Glutamatergic neuron (in vitro differentiated cells): Measurements from ENCODE around the gene KCNN3. TPM values are rescaled to one million over a fixed set of nuclear protein-coding genes. Genes with fewer than 3 reads are reported as not detected.

Experiments
- DNase-seq: peaks from one replicate; pipeline ENCODE4 v3.0.0; 2022
- H3K27ac Mint-ChIP-seq: one replicate; pipeline ENCODE4 v1.8.0; 2020; ENCODE audit warnings: mild to moderate bottlenecking, mixed read lengths, inconsistent platforms; ENCODE audit not compliant: unreplicated experiment
- H3K27me3 Mint-ChIP-seq: one replicate; pipeline ENCODE4 v1.8.0; 2020; ENCODE audit warnings: mild to moderate bottlenecking, moderate library complexity, mixed read lengths, inconsistent platforms; ENCODE audit not compliant: unreplicated experiment
- H3K36me3 Mint-ChIP-seq: one replicate; pipeline ENCODE4 v1.8.0; 2020; ENCODE audit warnings: mild to moderate bottlenecking, mixed read lengths, inconsistent platforms; ENCODE audit not compliant: unreplicated experiment
- H3K4me1 Mint-ChIP-seq: one replicate; pipeline ENCODE4 v1.8.0; 2020; ENCODE audit warnings: mild to moderate bottlenecking, low read depth, mixed read lengths, inconsistent platforms; ENCODE audit not compliant: unreplicated experiment
- H3K4me3 Mint-ChIP-seq: one replicate; pipeline ENCODE4 v1.8.0; 2020; ENCODE audit warnings: mild to moderate bottlenecking, mixed read lengths, inconsistent platforms; ENCODE audit not compliant: unreplicated experiment
- H3K9me3 Mint-ChIP-seq: one replicate; pipeline ENCODE4 v1.8.0; 2020; ENCODE audit warnings: mild to moderate bottlenecking, moderate library complexity, mixed read lengths, inconsistent platforms; ENCODE audit not compliant: unreplicated experiment
- CTCF ChIP-seq: fragments of 200-600 bp; sonication (generic); IDR thresholded peaks from one replicate; pipeline ENCODE4 v1.5.0; 2021; ENCODE audit not compliant: partially characterized antibody, unreplicated experiment
- total RNA-seq: library from RNA; stranded (reverse); fragmentation: NEBNext Ultra II Directional; extraction: Animal tissue kit (Norgen Biotek cat#: 25700); gene quantifications from one replicate; pipeline ENCODE4 v1.2.1, GENCODE V29; 2021; ENCODE audit not compliant: unreplicated experiment

KCNN3 gene
- total RNA-seq, 1 donor from 2014 or later, result 3.8 TPM

- H3K4me3 Mint-ChIP-seq, result no peak overlapping the region
- no peak overlapping the region for H3K27ac Mint-ChIP-seq
- DNase-seq, result no peak
- H3K4me1 Mint-ChIP-seq, result peaks cover 20% of the 10 kb centered on the region
- H3K36me3 Mint-ChIP-seq, result no peaks in the 10 kb centered on the region
- no peak for TF ChIP-seq CTCF
- peaks cover 7% of the 10 kb centered on the region for H3K27me3 Mint-ChIP-seq
- peaks cover 2% of the 10 kb centered on the region for H3K9me3 Mint-ChIP-seq
Observed at GRCh38 chr1:154812877-154813276, 57.2 kb downstream of the KCNN3 start.

- peaks cover 9% of the 10 kb centered on the region for H3K27me3 Mint-ChIP-seq
- H3K4me1 Mint-ChIP-seq, result peaks cover 29% of the 10 kb centered on the region
- no peaks in the 10 kb centered on the region for H3K36me3 Mint-ChIP-seq
- H3K27ac Mint-ChIP-seq, result no peak overlapping the region
- H3K4me3 Mint-ChIP-seq, result peak overlapping the region; percentile 16
- H3K9me3 Mint-ChIP-seq, result peaks cover 9% of the 10 kb centered on the region
- no peak for TF ChIP-seq CTCF
- no peak for DNase-seq
Observed at GRCh38 chr1:154810571-154810970, 59.5 kb downstream of the KCNN3 start.

GRCh38 chr1:154809436-154810413 is 60.4 kb downstream of the KCNN3 start:
- H3K9me3 Mint-ChIP-seq, result peaks cover 9% of the 10 kb centered on the region
- H3K4me1 Mint-ChIP-seq, result peaks cover 29% of the 10 kb centered on the region
- H3K36me3 Mint-ChIP-seq, result no peaks in the 10 kb centered on the region
- no peak overlapping the region for H3K27ac Mint-ChIP-seq
- no peak for DNase-seq
- TF ChIP-seq CTCF, result no peak
- peaks cover 7% of the 10 kb centered on the region for H3K27me3 Mint-ChIP-seq
- no peak overlapping the region for H3K4me3 Mint-ChIP-seq

GRCh38 chr1:154808909-154809262 is 61.2 kb downstream of the KCNN3 start:
- no peak overlapping the region for H3K27ac Mint-ChIP-seq
- H3K4me1 Mint-ChIP-seq, result peaks cover 31% of the 10 kb centered on the region
- DNase-seq, result no peak
- no peak overlapping the region for H3K4me3 Mint-ChIP-seq
- TF ChIP-seq CTCF, result no peak
- peaks cover 11% of the 10 kb centered on the region for H3K9me3 Mint-ChIP-seq
- H3K27me3 Mint-ChIP-seq, result peaks cover 6% of the 10 kb centered on the region
- H3K36me3 Mint-ChIP-seq, result no peaks in the 10 kb centered on the region

- H3K27ac Mint-ChIP-seq, result peak overlapping the region; percentile 25
- peaks cover 5% of the 10 kb centered on the region for H3K27me3 Mint-ChIP-seq
- no peak for DNase-seq
- TF ChIP-seq CTCF, result no peak
- H3K4me1 Mint-ChIP-seq, result peaks cover 33% of the 10 kb centered on the region
- peaks cover 13% of the 10 kb centered on the region for H3K9me3 Mint-ChIP-seq
- H3K4me3 Mint-ChIP-seq, result no peak overlapping the region
- no peaks in the 10 kb centered on the region for H3K36me3 Mint-ChIP-seq
Observed at GRCh38 chr1:154808261-154808908, 61.7 kb downstream of the KCNN3 start.
